ENCODE results near the gene SLC46A1.

SLC46A1 gene

DNA sequence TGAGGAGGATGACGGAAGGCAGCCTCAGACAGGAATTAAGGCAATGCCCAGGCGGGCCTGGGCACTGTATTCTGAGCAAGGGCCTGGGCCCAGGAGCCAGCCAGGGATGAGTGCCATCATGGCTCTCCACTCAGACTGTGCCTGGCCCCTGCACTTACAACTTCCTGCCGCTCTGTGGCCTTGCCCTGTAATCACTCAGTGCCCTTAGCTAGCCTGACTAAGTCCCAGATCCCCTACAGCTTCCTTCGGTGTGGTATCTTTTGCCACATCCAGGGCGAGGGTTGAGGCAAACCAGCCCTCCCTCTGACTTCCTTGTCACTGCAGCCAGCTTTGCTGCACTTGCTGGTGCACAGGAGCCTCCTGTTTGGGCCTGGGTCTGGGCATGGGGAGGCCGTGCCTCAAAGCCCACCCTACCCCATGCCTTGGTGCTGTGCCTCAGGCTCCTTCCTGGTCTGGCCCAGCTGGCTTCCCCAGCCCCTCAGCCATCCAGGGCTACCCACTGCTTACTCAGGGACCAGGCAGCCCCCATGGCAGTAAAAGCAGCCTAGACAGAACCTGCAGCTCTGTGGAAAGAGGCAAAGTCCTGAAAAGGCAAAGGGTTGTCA lies 9.3 kb downstream of the SLC46A1 start:
- Histone ChIP-seq H2BK12ac (ENCODE audit: low read length) (no peak overlapping the region), H2BK120ac (ENCODE audit: insufficient read depth, low read length, poor library complexity) (no peak overlapping the region), H2AFZ (ENCODE audit: insufficient read depth, low read length, poor library complexity) (no peak overlapping the region), H3K4me1 (ENCODE audit: control insufficient read depth in 1 of 2, insufficient read depth in 2 of 2, low read length in 2 of 2) (peaks cover 17 to 18% of the 10 kb centered on the region in 2 experiments), H4K91ac (ENCODE audit: low read depth, low read length) (no peak overlapping the region), H3K9ac (ENCODE audit: low read length) (no peak overlapping the region), H4K12ac (ENCODE audit: low read depth, low read length) (no peak overlapping the region), H4K8ac (ENCODE audit: low read depth, low read length) (no peak overlapping the region), H3K79me1 (ENCODE audit: low read length) (peaks cover 3% of the 10 kb centered on the region), H3K27me3 (ENCODE audit: insufficient read depth, low read length) (no peaks in the 10 kb centered on the region), H3K4me3 (ENCODE audit: low read depth, low read length) (peak overlapping the region; percentile 23), H3K4ac (ENCODE audit: low read depth, low read length) (no peak overlapping the region), H3K4me2 (ENCODE audit: low read length) (no peak overlapping the region), H3K9me3 (ENCODE audit: insufficient read depth, low read depth, low read length) (no peaks in the 10 kb centered on the region), H2BK5ac (ENCODE audit: low read depth, low read length, poor library complexity) (no peak overlapping the region), H3K79me2 (ENCODE audit: control insufficient read depth, insufficient read depth, low read length, poor library complexity) (no peaks in the 10 kb centered on the region), H3K18ac (ENCODE audit: low read length) (no peak overlapping the region), H3K27ac (ENCODE audit: low read depth, low read length) (no peak overlapping the region), H2AK5ac (ENCODE audit: low read length) (no peak overlapping the region), H3K14ac (ENCODE audit: low read length) (no peak overlapping the region), H3K36me3 (ENCODE audit: control insufficient read depth in 1 of 2, insufficient read depth in 2 of 2, low read length in 2 of 2) (no peaks in the 10 kb centered on the region), H3K23ac (ENCODE audit: low read length) (no peak overlapping the region)
- DNase-seq, result no peak
- no CpG with 5 or more reads among the region's 6 CpGs for WGBS (ENCODE audit: extremely low coverage, insufficient coverage, insufficient read length)

DNA sequence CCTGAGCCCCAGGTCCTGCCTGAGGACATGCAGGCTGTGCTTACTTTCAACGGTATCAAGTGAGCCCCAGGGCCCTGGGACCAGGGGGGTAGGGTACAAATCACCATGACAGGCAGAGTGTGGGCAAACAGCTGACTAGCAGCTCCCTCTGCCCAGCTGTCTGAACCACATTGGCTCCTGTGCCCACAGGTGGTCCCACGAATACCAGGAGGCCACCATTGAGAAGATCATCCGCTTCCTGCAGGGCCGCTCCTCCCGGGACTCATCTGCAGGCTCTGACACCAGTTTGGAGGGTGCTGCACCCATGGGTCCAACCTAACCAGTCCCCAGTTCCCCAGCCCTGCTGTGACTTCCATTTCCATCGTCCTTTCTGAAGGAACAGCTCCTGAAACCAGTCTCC lies 10.0 kb downstream of the SLC46A1 start:
- Histone ChIP-seq H3K4me2 (ENCODE audit: low read length) (no peak overlapping the region), H3K36me3 (ENCODE audit: control insufficient read depth in 1 of 2, insufficient read depth in 2 of 2, low read length in 2 of 2) (no peaks in the 10 kb centered on the region), H3K79me2 (ENCODE audit: control insufficient read depth, insufficient read depth, low read length, poor library complexity) (no peaks in the 10 kb centered on the region), H3K23ac (ENCODE audit: low read length) (no peak overlapping the region), H3K27ac (ENCODE audit: low read depth, low read length) (no peak overlapping the region), H4K12ac (ENCODE audit: low read depth, low read length) (no peak overlapping the region), H2BK12ac (ENCODE audit: low read length) (no peak overlapping the region), H2BK120ac (ENCODE audit: insufficient read depth, low read length, poor library complexity) (no peak overlapping the region), H4K8ac (ENCODE audit: low read depth, low read length) (no peak overlapping the region), H2AK5ac (ENCODE audit: low read length) (no peak overlapping the region), H3K4ac (ENCODE audit: low read depth, low read length) (no peak overlapping the region), H3K27me3 (ENCODE audit: insufficient read depth, low read length) (no peaks in the 10 kb centered on the region), H3K18ac (ENCODE audit: low read length) (no peak overlapping the region), H4K91ac (ENCODE audit: low read depth, low read length) (no peak overlapping the region), H3K4me1 (ENCODE audit: control insufficient read depth in 1 of 2, insufficient read depth in 2 of 2, low read length in 2 of 2) (peaks cover 17 to 18% of the 10 kb centered on the region in 2 experiments), H2AFZ (ENCODE audit: insufficient read depth, low read length, poor library complexity) (no peak overlapping the region), H3K9ac (ENCODE audit: low read length) (no peak overlapping the region), H2BK5ac (ENCODE audit: low read depth, low read length, poor library complexity) (no peak overlapping the region), H3K9me3 (ENCODE audit: insufficient read depth, low read depth, low read length) (no peaks in the 10 kb centered on the region), H3K4me3 (ENCODE audit: low read depth, low read length) (no peak overlapping the region), H3K79me1 (ENCODE audit: low read length) (peaks cover 3% of the 10 kb centered on the region), H3K14ac (ENCODE audit: low read length) (peak overlapping the region; percentile 26)
- no CpG with 5 or more reads among the region's 6 CpGs for WGBS (ENCODE audit: extremely low coverage, insufficient coverage, insufficient read length)
- no peak for DNase-seq

DNA sequence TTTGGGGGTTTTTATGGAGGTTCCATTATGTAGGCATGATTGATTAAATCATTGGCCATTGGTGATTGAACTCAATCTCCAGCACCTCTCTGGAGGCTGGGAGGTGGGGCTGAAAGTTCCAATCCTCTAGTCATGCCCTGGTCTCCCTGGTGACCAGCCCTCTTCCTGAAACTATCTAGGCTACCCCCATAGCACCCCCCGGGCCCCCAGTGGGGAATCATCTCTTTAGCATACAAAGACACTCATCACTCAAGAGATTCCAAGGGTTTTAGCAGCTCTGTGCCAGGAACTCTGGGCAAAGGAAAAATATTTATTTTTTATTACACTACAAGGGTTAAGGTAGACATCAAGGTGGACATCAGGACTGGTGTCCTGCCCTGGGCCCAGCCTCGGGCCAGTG lies 10.6 kb downstream of the SLC46A1 start:
- Histone ChIP-seq H3K4me1 (ENCODE audit: control insufficient read depth in 1 of 2, insufficient read depth in 2 of 2, low read length in 2 of 2) (peaks cover 17 to 18% of the 10 kb centered on the region in 2 experiments), H3K27ac (ENCODE audit: low read depth, low read length) (no peak overlapping the region), H3K4me2 (ENCODE audit: low read length) (no peak overlapping the region), H2BK5ac (ENCODE audit: low read depth, low read length, poor library complexity) (no peak overlapping the region), H3K23ac (ENCODE audit: low read length) (no peak overlapping the region), H3K9ac (ENCODE audit: low read length) (no peak overlapping the region), H4K12ac (ENCODE audit: low read depth, low read length) (no peak overlapping the region), H2AFZ (ENCODE audit: insufficient read depth, low read length, poor library complexity) (no peak overlapping the region), H2AK5ac (ENCODE audit: low read length) (no peak overlapping the region), H4K8ac (ENCODE audit: low read depth, low read length) (no peak overlapping the region), H3K9me3 (ENCODE audit: insufficient read depth, low read depth, low read length) (no peaks in the 10 kb centered on the region), H3K79me1 (ENCODE audit: low read length) (peaks cover 3% of the 10 kb centered on the region), H3K14ac (ENCODE audit: low read length) (no peak overlapping the region), H3K18ac (ENCODE audit: low read length) (no peak overlapping the region), H4K91ac (ENCODE audit: low read depth, low read length) (no peak overlapping the region), H2BK12ac (ENCODE audit: low read length) (peak overlapping the region; percentile 6), H3K27me3 (ENCODE audit: insufficient read depth, low read length) (no peaks in the 10 kb centered on the region), H2BK120ac (ENCODE audit: insufficient read depth, low read length, poor library complexity) (no peak overlapping the region), H3K4me3 (ENCODE audit: low read depth, low read length) (no peak overlapping the region), H3K79me2 (ENCODE audit: control insufficient read depth, insufficient read depth, low read length, poor library complexity) (no peaks in the 10 kb centered on the region), H3K4ac (ENCODE audit: low read depth, low read length) (no peak overlapping the region), H3K36me3 (ENCODE audit: control insufficient read depth in 1 of 2, insufficient read depth in 2 of 2, low read length in 2 of 2) (no peaks in the 10 kb centered on the region)
- WGBS (ENCODE audit: extremely low coverage, insufficient coverage, insufficient read length), result no CpG with 5 or more reads among the region's 2 CpGs
- no peak for DNase-seq

DNA sequence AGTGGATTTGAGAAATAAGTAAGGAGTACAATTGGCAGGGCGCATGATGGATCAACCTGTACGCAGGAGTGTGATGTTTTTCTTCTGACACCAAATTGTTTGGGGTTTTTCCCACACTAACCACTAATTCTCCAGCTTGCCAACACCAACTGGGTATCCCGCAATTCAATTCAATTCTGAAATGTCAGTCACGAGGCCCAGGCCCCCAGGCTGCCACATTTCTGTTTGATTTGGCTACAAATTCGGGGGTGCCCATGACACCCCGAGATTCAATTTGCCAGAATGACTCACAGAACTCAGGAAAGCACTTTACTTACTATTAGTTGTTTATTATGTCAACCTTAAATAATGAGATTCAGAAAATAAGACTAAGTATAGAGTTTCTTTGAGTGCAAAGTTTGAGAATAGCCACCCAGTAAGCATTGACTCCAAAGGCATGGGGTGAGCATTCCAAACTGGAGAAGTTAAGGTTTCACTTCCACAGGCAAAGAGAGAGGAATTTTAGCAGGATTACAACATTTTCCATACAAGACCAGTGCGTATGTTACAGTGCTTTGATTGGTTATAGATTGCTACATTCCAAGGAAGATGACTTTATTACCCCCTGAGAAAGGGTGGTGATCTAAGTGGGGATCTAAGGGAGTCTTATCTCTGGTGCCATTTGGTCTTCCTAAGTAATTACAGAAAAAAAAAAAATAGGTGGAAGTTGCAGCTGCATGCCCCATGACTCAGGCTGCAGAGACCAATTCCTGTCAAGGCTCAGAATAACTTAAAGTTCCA lies 11.5 kb downstream of the SLC46A1 start:
- H2AFZ ChIP-seq (ENCODE audit: insufficient read depth, low read length, poor library complexity), result no peak overlapping the region
- no peak overlapping the region for H2BK12ac ChIP-seq (ENCODE audit: low read length)
- no peaks in the 10 kb centered on the region for H3K79me2 ChIP-seq (ENCODE audit: control insufficient read depth, insufficient read depth, low read length, poor library complexity)
- H3K9me3 ChIP-seq (ENCODE audit: insufficient read depth, low read depth, low read length), result no peaks in the 10 kb centered on the region
- no peak overlapping the region for H3K23ac ChIP-seq (ENCODE audit: low read length)
- no peak overlapping the region for H2BK120ac ChIP-seq (ENCODE audit: insufficient read depth, low read length, poor library complexity)
- H4K12ac ChIP-seq (ENCODE audit: low read depth, low read length), result no peak overlapping the region
- peaks cover 17 to 18% of the 10 kb centered on the region in 2 experiments for H3K4me1 ChIP-seq (ENCODE audit: control insufficient read depth in 1 of 2, insufficient read depth in 2 of 2, low read length in 2 of 2)
- no peak overlapping the region for H3K27ac ChIP-seq (ENCODE audit: low read depth, low read length)
- peaks cover 3% of the 10 kb centered on the region for H3K79me1 ChIP-seq (ENCODE audit: low read length)
- no peak overlapping the region for H3K4me3 ChIP-seq (ENCODE audit: low read depth, low read length)
- no CpG with 5 or more reads among the region's 7 CpGs for WGBS (ENCODE audit: extremely low coverage, insufficient coverage, insufficient read length)
- H3K4ac ChIP-seq (ENCODE audit: low read depth, low read length), result no peak overlapping the region
- no peak overlapping the region for H3K4me2 ChIP-seq (ENCODE audit: low read length)
- H2AK5ac ChIP-seq (ENCODE audit: low read length), result no peak overlapping the region
- no peak overlapping the region for H3K9ac ChIP-seq (ENCODE audit: low read length)
- H3K27me3 ChIP-seq (ENCODE audit: insufficient read depth, low read length), result no peaks in the 10 kb centered on the region
- H3K14ac ChIP-seq (ENCODE audit: low read length), result no peak overlapping the region
- peak in 1 of 2 donors; percentile 49 for DNase-seq
- no peaks in the 10 kb centered on the region for H3K36me3 ChIP-seq (ENCODE audit: control insufficient read depth in 1 of 2, insufficient read depth in 2 of 2, low read length in 2 of 2)
- no peak overlapping the region for H3K18ac ChIP-seq (ENCODE audit: low read length)
- no peak overlapping the region for H2BK5ac ChIP-seq (ENCODE audit: low read depth, low read length, poor library complexity)
- H4K91ac ChIP-seq (ENCODE audit: low read depth, low read length), result no peak overlapping the region
- H4K8ac ChIP-seq (ENCODE audit: low read depth, low read length), result no peak overlapping the region
